Heart right ventricle (tissue), 16 donors: ENCODE results near the gene KLF5. TPM values are rescaled to one million over a fixed set of nuclear protein-coding genes. Genes with fewer than 3 reads are reported as not detected.

Source experiments
- ATAC-seq, 8 donors: fragments of 200-7000 bp; cut with Tn5 transposase; one replicate each; pipeline ENCODE4 v1.9.1; 2020; ENCODE audit warnings: mild to moderate bottlenecking in 8 of 8, moderate library complexity in 8 of 8, moderate number of reproducible peaks in 1 of 8
- DNase-seq, 2 donors: peaks; one replicate each; pipeline ENCODE4 v3.0.0-alpha.2; 2020
- H3K27ac ChIP-seq, 10 donors: fragments of 200-600 bp; sonication (generic) in 2 of 10; one replicate each; pipeline versions ENCODE4 v1.5.0 to v1.8.0; 2020 to 2022; ENCODE audit warnings: mild to moderate bottlenecking in 3 of 10
- H3K27me3 ChIP-seq, 7 donors: fragments of 200-600 bp; one replicate each; pipeline ENCODE4 v1.8.0; 2021 to 2022; ENCODE audit warnings: mild to moderate bottlenecking in 2 of 7
- H3K36me3 ChIP-seq, 9 donors: fragments of 200-600 bp; sonication (generic) in 1 of 9; one replicate each; pipeline versions ENCODE4 v1.5.0 to v1.8.0; 2020 to 2022; ENCODE audit warnings: mild to moderate bottlenecking in 2 of 9
- H3K4me1 ChIP-seq, 9 donors: fragments of 200-600 bp; sonication (generic) in 1 of 9; one replicate each; pipeline versions ENCODE4 v1.5.0 to v1.8.0; 2020 to 2022; ENCODE audit warnings: mild to moderate bottlenecking in 4 of 9
- H3K4me3 ChIP-seq, 10 donors: fragments of 200-600 bp; sonication (generic) in 2 of 10; one replicate each; pipeline versions ENCODE4 v1.5.0 to v1.8.0; 2020 to 2022; ENCODE audit warnings: mild to moderate bottlenecking in 7 of 10, moderate library complexity in 2 of 10
- H3K9me3 ChIP-seq, 11 donors: fragments of 200-600 bp in 10 of 11; sonication (generic) in 2 of 11; one replicate each; pipeline versions ENCODE4 v1.5.0 to v1.8.0; 2013 to 2022; ENCODE audit warnings: mild to moderate bottlenecking in 2 of 11, control low read depth in 1 of 11, moderate library complexity in 1 of 11
- CTCF ChIP-seq, 9 donors: fragments of 200-600 bp; sonication (generic) in 2 of 9; IDR thresholded peaks; one replicate each; pipeline versions ENCODE4 v1.5.0 to v1.8.0; 2021 to 2022; ENCODE audit warnings: antibody characterized with exemption in 9 of 9, mild to moderate bottlenecking in 5 of 9, moderate library complexity in 1 of 9
- WGBS, 2 donors: extraction: QIAGEN DNeasy Blood & Tissue Kit; methylation state at CpG; one replicate each; pipeline ENCODE4 v1.1.7; 2013; ENCODE audit warnings: inconsistent platforms in 1 of 2; 5-methylcytosine and 5-hydroxymethylcytosine counted together
- intact Hi-C, 10 donors: fragments of 100-400 bp; cut with DNase I; formaldehyde crosslinking; loops; one replicate each; pipeline versions ENCODE4 v1.11.1 to v1.14.2; 2022
- long read RNA-seq, 3 donors: library from polyadenylated mRNA; unstranded; transcript quantifications; one replicate each; pipeline ENCODE4 v2.0.0, GENCODE V29; 2020 to 2021
- polyA plus RNA-seq, 2 donors: library from polyadenylated mRNA; stranded (reverse); fragments of 200-250 nt; gene quantifications; one replicate each; pipeline ENCODE4 v1.2.3, GENCODE V29; 2013
- total RNA-seq, 10 donors: library from RNA; stranded (reverse); fragmentation: NEBNext Ultra II Directional in 3 of 10; extraction: Animal tissue kit (Norgen Biotek cat#: 25700) in 3 of 10; gene quantifications; one replicate each; pipeline versions ENCODE4 v1.2.1 to v1.2.4, GENCODE V29; 2021 to 2023
- donor health status: Arrhythmogenic right ventricular cardiomyopathy.
- donor health status: ischemic (EF 13 %, LVEDD 7.1; RV severe dilation, severe dysfunction).
- donor health status: healthy with polysubstance abuse.
- donor health status: DM: no; HTN: yes; CAD: no.
- donor health status: DM: no; HTN: no; CAD: no.
- donor health status: ischemic (EF 25% LVEDD 6.9; RV normal size, moderate dysfunction).
- donor health status: ischemic (EF 25% LVEDD 5.7; RV mildly dilated, moderate dysfunction).
- donor health status: healthy.
- donor health status: DM: yes; HTN: yes; CAD: no.
- donor health status: Ischemic cardiomyopathy.
- donor health status: ischemic (EF 35%, LVEDD 5.7; RV mildly dilated, moderate dysfunction).
- donor health status: nonischemic (EF 11% LVEDD 7.7; RV severe dilation, severe dysfunction).
- donor health status: DM: yes; HTN: yes; CAD: no.
- donor health status: PGD.
- donor health status: ischemic (EF 29% LVEDD 5.4; RV normal size, mild dysfunction).
- donor health status: nonischemic (EF 23%, LVEDD 6.1; RV moderate dilation, normal function).

The KLF5 gene
- 1 to 10 TPM in 9 of 10 donors, under 1 TPM in 1; 0.83 to 4.7 (median 3.1) TPM for total RNA-seq
- 1 to 10 TPM in 1 of 2 donors, under 1 TPM in 1; 0.90 to 2.9 TPM for polyA plus RNA-seq
- long read RNA-seq, donor 1 = 0 reads
- long read RNA-seq, donor 2 = 0 reads
- long read RNA-seq, donor 3 = 0 reads

GRCh38 chr13:73058736-73059459 is at the start of gene KLF5:
Gene KLF5, plus strand, starts transcription at chr13:73059005. Its CDS starts 323 bp downstream, at chr13:73059328.
- WGBS, 2 donors = 1% methylated on average over 93 of the region's 93 CpGs
- Histone ChIP-seq H3K9me3 (no peaks in the 10 kb centered on the region), H3K4me1 (peaks cover 0 to 24% (median 14%) of the 10 kb centered on the region in 9 donors), H3K36me3 (peaks cover 0 to 6% (median 0%) of the 10 kb centered on the region in 9 donors), H3K27me3 (peaks cover 0 to 40% (median 36%) of the 10 kb centered on the region in 7 donors), H3K27ac (peak within 1 kb of the TSS in 9 of 10 donors; percentile 1 to 74 (median 55)), H3K4me3 (peak within 1 kb of the TSS; percentile 47 to 91 (median 79))
- intact Hi-C loops = loop anchor here in 4 of 10 donors (5.0 to 10.0 kb wide), 2 partner anchors 646 to 648 kb away; no protein-coding TSS in a partner anchor
- DNase-seq (peak; percentile 95 to 96), ATAC-seq (peak; percentile 98 to 100 (median 99))
- no peak for TF ChIP-seq CTCF (IDR thresholded peaks at IDR 0.05)

- Histone ChIP-seq H3K36me3 (peaks cover 0 to 46% (median 0%) of the 10 kb centered on the region in 9 donors), H3K4me3 (no peak overlapping the region), H3K27me3 (no peaks in the 10 kb centered on the region), H3K4me1 (no peaks in the 10 kb centered on the region), H3K27ac (no peak overlapping the region), H3K9me3 (no peaks in the 10 kb centered on the region)
- intact Hi-C loops = no loop called here
- TF ChIP-seq CTCF (IDR thresholded peaks at IDR 0.05) = no peak
- no peak for DNase-seq
- WGBS, 2 donors = 89 to 98% methylated on average over 5 of the region's 5 CpGs
- ATAC-seq = no peak
Measured at GRCh38 chr13:73011751-73012150, 47.1 kb upstream of the KLF5 start.

GRCh38 chr13:73015805-73016204 is 43.0 kb upstream of the KLF5 start:
- Histone ChIP-seq H3K4me3 (no peak overlapping the region), H3K9me3 (no peaks in the 10 kb centered on the region), H3K27ac (no peak overlapping the region), H3K36me3 (peaks cover 0 to 68% (median 0%) of the 10 kb centered on the region in 9 donors), H3K4me1 (no peaks in the 10 kb centered on the region), H3K27me3 (no peaks in the 10 kb centered on the region)
- no peak for DNase-seq
- intact Hi-C loops = no loop called here
- WGBS, 2 donors = 96 to 98% methylated on average over 1 of the region's 1 CpG
- TF ChIP-seq CTCF (IDR thresholded peaks at IDR 0.05) = no peak
- ATAC-seq = no peak

- no peak overlapping the region for H3K4me3 ChIP-seq
- H3K27ac ChIP-seq = no peak overlapping the region
- intact Hi-C loops = no loop called here
- WGBS, 2 donors = 91 to 100% methylated on average over 1 of the region's 1 CpG
- no peaks in the 10 kb centered on the region for H3K9me3 ChIP-seq
- no peak for TF ChIP-seq CTCF (IDR thresholded peaks at IDR 0.05)
- ATAC-seq (no peak), DNase-seq (no peak)
- peaks cover 0 to 66% (median 0%) of the 10 kb centered on the region in 9 donors for H3K36me3 ChIP-seq
- H3K27me3 ChIP-seq = no peaks in the 10 kb centered on the region
- H3K4me1 ChIP-seq = no peaks in the 10 kb centered on the region
Measured at GRCh38 chr13:73018336-73018735, 40.5 kb upstream of the KLF5 start.
